Keratinocyte (primary cell): ENCODE data around the gene PPT2. TPM values are rescaled to one million over a fixed set of nuclear protein-coding genes. Genes with fewer than 3 reads are reported as not detected.

Experiments
- DNase-seq: peaks from one replicate; pipeline ENCODE4 v3.0.0-alpha.2; 2011; ENCODE audit warnings: low read depth, missing footprints, low spot score
- FAIRE-seq: peaks from 2 replicates; lab custom pipeline; 2011; peaks lifted over from hg19 to GRCh38; lab: Jason Lieb, UNC
- H2AFZ ChIP-seq: 2 replicates; pipeline ENCODE4 v1.6.0; 2012; ENCODE audit warnings: low read length, control low read depth, inconsistent platforms; ENCODE audit not compliant: control insufficient read depth
- H3K27ac ChIP-seq: 2 replicates; pipeline ENCODE4 v1.5.1; 2011; ENCODE audit warnings: low read length; ENCODE audit not compliant: control insufficient read depth, insufficient read depth
- H3K27me3 ChIP-seq: 3 replicates; pipeline ENCODE4 v1.6.0; 2011; ENCODE audit warnings: low read length; ENCODE audit not compliant: control insufficient read depth, insufficient read depth; ENCODE audit errors: extremely low read depth
- H3K36me3 ChIP-seq, 2 experiments: 2 replicates in 1 of 2; 3 replicates in 1 of 2; pipeline ENCODE4 v1.5.1; 2011; ENCODE audit warnings: low read length in 2 of 2, mild to moderate bottlenecking in 1 of 2; ENCODE audit not compliant: control insufficient read depth in 2 of 2, insufficient read depth in 2 of 2; ENCODE audit errors: extremely low read depth in 1 of 2
- H3K4me1 ChIP-seq: 3 replicates; pipeline ENCODE4 v1.5.1; 2011; ENCODE audit warnings: low read length; ENCODE audit not compliant: control insufficient read depth, insufficient read depth; ENCODE audit errors: extremely low read depth
- H3K4me2 ChIP-seq: 3 replicates; pipeline ENCODE4 v1.6.0; 2011; ENCODE audit warnings: low read depth, low read length; ENCODE audit not compliant: control insufficient read depth, insufficient read depth; ENCODE audit errors: extremely low read depth
- H3K4me3 ChIP-seq, 3 experiments: fragments of 200-600 bp in 1 of 3; sonication (generic) in 1 of 3; 2 replicates in 2 of 3; 3 replicates in 1 of 3; pipeline ENCODE4 v1.5.1; 2011 to 2016; ENCODE audit warnings: low read length in 3 of 3, mild to moderate bottlenecking in 3 of 3, control low read depth in 2 of 3, inconsistent platforms in 1 of 3, low read depth in 1 of 3, mixed read lengths in 1 of 3, mixed run types in 1 of 3, moderate library complexity in 1 of 3; ENCODE audit not compliant: control insufficient read depth in 2 of 3, insufficient read depth in 2 of 3; ENCODE audit errors: extremely low read depth in 1 of 3
- H3K79me2 ChIP-seq: 2 replicates; pipeline ENCODE4 v1.6.0; 2012; ENCODE audit warnings: low read length; ENCODE audit not compliant: control insufficient read depth, insufficient read depth
- H3K9ac ChIP-seq: 3 replicates; pipeline ENCODE4 v1.6.0; 2011; ENCODE audit warnings: low read length; ENCODE audit not compliant: control insufficient read depth, insufficient read depth; ENCODE audit errors: extremely low read depth
- H3K9me1 ChIP-seq: 3 replicates; pipeline ENCODE4 v1.6.0; 2011; ENCODE audit warnings: low read length; ENCODE audit not compliant: control insufficient read depth, insufficient read depth; ENCODE audit errors: extremely low read depth
- H3K9me3 ChIP-seq: 2 replicates; pipeline ENCODE4 v1.5.1; 2012; ENCODE audit warnings: low read depth, low read length; ENCODE audit not compliant: control insufficient read depth
- H4K20me1 ChIP-seq: 3 replicates; pipeline ENCODE4 v1.6.0; 2011; ENCODE audit warnings: low read length; ENCODE audit not compliant: control insufficient read depth, insufficient read depth; ENCODE audit errors: extremely low read depth
- EZH2 ChIP-seq: IDR thresholded peaks from one replicate; pipeline ENCODE4 v1.6.1; 2012; ENCODE audit warnings: inconsistent platforms, mild to moderate bottlenecking, low read length, moderate library complexity
- dilution Hi-C: fragments of 300-500 bp; cut with MboI; formaldehyde crosslinking; loops from one replicate; pipeline ENCODE4 v1.7.0; 2020; ENCODE audit warnings: low sequenced_read_pairs; ENCODE audit not compliant: extremely low pct_ligation_motif_present
- polyA plus RNA-seq, 5 experiments: library from polyadenylated mRNA; depleted of rRNA in 3 of 5; stranded (reverse) in 3 of 5; stranded (forward) in 1 of 5; unstranded in 1 of 5; fragments of >200 nt; gene quantifications; 1 replicate in 1 of 5; 2 replicates in 3 of 5; 3 replicates in 1 of 5; pipeline versions ENCODE4 v1.2.1 to v1.2.3, GENCODE V29; 2011 to 2012; ENCODE audit warnings: missing spikeins in 2 of 5, low read depth in 1 of 5, low replicate concordance in 1 of 5
- TF ChIP-seq, protein P1 (sequence below), 3 experiments: IDR thresholded peaks in 1 of 3; conservative IDR thresholded peaks in 1 of 3; optimal IDR thresholded peaks in 1 of 3; 2 replicates in 2 of 3; 3 replicates in 1 of 3; pipeline versions ENCODE3 to v1.5.1; 2011; ENCODE audit warnings: low read length in 3 of 3, mild to moderate bottlenecking in 3 of 3, moderate library complexity in 2 of 3, control low read depth in 1 of 3, inconsistent platforms in 1 of 3; ENCODE audit not compliant: insufficient read depth in 2 of 3; ENCODE audit errors: extremely low read depth in 1 of 3

Gene PPT2
- polyA plus RNA-seq, 1 donor (not counting 4 experiments of a cell fraction or from before 2014, with no cell fraction given), result 15.0 TPM

DNA sequence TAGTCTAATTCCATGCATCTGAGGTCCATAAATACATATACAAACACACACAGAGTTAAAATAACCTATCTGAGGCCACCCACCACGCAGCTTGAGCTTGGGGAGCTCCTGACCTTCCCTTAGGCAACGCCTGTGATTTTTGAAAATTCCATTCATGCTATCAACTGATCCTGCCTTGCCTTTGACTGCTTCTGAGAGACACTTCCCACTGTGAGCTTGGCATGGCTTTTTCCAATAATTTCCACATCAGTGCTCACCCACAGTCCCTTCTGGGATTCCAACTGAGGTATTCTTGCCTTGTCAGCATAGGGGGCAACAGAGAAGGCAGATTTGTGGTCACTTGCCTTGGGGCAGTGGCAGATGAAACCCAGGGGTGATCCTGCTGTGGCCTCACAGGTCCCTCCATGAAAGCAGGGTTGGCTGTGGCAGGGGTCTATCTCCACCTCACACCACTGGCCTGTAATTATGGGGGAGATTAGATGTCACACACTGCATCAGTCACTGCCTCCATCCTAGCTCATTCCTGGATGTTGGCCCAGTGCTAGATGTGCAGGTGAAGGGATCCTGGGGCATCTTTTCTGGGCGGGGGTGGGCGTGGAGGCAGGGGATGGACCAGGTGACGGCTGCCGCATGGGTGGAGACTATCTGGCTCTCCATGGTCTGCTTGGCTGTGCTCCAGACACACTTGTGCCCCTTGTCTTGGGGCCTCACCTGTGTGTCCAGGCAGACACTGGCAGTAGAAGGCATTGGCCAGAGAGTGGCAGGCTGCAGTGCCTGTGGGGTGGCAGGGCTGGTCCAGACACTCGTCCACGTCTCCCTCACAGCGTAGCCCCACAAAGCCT is 49.7 kb downstream of the PPT2 start:
- dilution Hi-C loops, result no loop called here

DNA sequence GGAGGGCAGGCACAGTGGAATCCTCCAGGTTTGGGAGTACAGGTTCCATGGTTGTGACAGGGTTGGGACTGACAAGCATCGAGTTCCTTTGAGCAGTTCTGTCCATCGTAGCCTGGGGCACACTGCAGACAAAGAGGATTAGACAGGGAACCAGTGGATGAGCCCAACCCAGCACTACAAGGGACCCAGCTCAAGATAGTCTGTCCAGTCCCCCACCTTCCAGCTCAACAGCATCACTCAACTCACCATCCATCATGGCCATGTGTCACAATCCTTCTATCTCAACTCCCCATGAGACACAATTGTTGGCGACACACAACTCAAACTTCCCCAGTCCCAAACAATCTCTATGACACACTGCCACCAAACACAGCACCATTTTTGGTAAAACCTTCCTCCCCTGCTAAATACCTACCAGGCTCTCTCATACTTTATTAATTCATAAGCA is 50.4 kb downstream of the PPT2 start:
- Histone ChIP-seq H4K20me1 (no peaks in the 10 kb centered on the region), H3K4me2 (no peak overlapping the region), H3K36me3 (no peaks in the 10 kb centered on the region), H3K79me2 (no peaks in the 10 kb centered on the region), H3K4me1 (no peaks in the 10 kb centered on the region), H3K27me3 (no peaks in the 10 kb centered on the region), H3K4me3 (no peak overlapping the region), H3K9me1 (no peaks in the 10 kb centered on the region), H3K27ac (no peak overlapping the region), H2AFZ (no peak overlapping the region), H3K9me3 (no peaks in the 10 kb centered on the region), H3K9ac (no peak overlapping the region)
- dilution Hi-C loops, result no loop called here
- no peak for FAIRE-seq
- DNase-seq, result no peak
- TF ChIP-seq, protein P1, sequence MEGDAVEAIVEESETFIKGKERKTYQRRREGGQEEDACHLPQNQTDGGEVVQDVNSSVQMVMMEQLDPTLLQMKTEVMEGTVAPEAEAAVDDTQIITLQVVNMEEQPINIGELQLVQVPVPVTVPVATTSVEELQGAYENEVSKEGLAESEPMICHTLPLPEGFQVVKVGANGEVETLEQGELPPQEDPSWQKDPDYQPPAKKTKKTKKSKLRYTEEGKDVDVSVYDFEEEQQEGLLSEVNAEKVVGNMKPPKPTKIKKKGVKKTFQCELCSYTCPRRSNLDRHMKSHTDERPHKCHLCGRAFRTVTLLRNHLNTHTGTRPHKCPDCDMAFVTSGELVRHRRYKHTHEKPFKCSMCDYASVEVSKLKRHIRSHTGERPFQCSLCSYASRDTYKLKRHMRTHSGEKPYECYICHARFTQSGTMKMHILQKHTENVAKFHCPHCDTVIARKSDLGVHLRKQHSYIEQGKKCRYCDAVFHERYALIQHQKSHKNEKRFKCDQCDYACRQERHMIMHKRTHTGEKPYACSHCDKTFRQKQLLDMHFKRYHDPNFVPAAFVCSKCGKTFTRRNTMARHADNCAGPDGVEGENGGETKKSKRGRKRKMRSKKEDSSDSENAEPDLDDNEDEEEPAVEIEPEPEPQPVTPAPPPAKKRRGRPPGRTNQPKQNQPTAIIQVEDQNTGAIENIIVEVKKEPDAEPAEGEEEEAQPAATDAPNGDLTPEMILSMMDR (optimal IDR thresholded peaks at IDR 0.05 in 1 of 3, IDR thresholded peaks at IDR 0.05 in 1 of 3, conservative IDR thresholded peaks at IDR 0.05 in 1 of 3; ENCODE audit: extremely low read depth in 1 of 3, insufficient read depth in 2 of 3, low read length in 3 of 3), result no peak
- no peak for TF ChIP-seq EZH2

More for the DNA sequence above, 49.7 kb downstream of the PPT2 start:
- TF ChIP-seq EZH2, result no peak
- TF ChIP-seq, protein P1 (optimal IDR thresholded peaks at IDR 0.05 in 1 of 3, IDR thresholded peaks at IDR 0.05 in 1 of 3, conservative IDR thresholded peaks at IDR 0.05 in 1 of 3; ENCODE audit: extremely low read depth in 1 of 3, insufficient read depth in 2 of 3, low read length in 3 of 3), result no peak
- DNase-seq (no peak), FAIRE-seq (no peak)
- Histone ChIP-seq H3K79me2 (no peaks in the 10 kb centered on the region), H3K36me3 (no peaks in the 10 kb centered on the region), H4K20me1 (no peaks in the 10 kb centered on the region), H3K4me3 (no peak overlapping the region), H3K9ac (no peak overlapping the region), H2AFZ (no peak overlapping the region), H3K27me3 (no peaks in the 10 kb centered on the region), H3K9me3 (no peaks in the 10 kb centered on the region), H3K27ac (no peak overlapping the region), H3K4me1 (no peaks in the 10 kb centered on the region), H3K9me1 (no peaks in the 10 kb centered on the region), H3K4me2 (no peak overlapping the region)
